ENCODE data around the gene ZNF407. TPM values are rescaled to one million over a fixed set of nuclear protein-coding genes. Genes with fewer than 3 reads are reported as not detected.

Gene ZNF407
- total and polyA plus RNA-seq, 9 donors, result 5.3 to 22.3 (median 18.7) TPM

DNA sequence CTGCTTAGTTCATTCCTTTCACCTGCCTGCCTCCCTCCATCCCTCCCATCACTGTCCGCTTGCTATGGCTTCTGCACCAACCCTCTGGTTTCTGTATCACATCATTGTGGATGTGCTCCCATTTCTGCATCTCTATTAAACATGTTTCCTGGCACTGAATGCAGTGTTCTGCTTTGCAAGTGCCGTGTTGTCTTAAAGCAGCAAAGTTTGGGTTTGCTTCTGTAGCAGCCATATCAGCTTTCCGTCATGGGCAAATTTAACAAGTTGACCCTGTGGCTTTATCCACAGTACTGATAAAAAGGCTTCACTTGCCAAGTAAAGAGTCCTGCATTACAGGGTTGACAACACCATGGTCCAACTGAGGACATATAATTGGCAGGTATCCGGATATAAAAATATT, 445.8 kb downstream of the ZNF407 start:
- Histone ChIP-seq H3K4me3 (no peak overlapping the region), H3K27ac (no peak overlapping the region), H3K4me1 (ENCODE audit: insufficient read depth) (no peaks in the 10 kb centered on the region), H3K27me3 (no peaks in the 10 kb centered on the region), H3K36me3 (no peaks in the 10 kb centered on the region), H3K9me3 (no peaks in the 10 kb centered on the region)
- intact Hi-C loops (cut with DNase I), result no loop called here
- TF ChIP-seq POLR2A (IDR thresholded peaks at IDR 0.05), result no peak
- no peak for TF ChIP-seq CTCF (IDR thresholded peaks at IDR 0.05)
- TF ChIP-seq EP300 (IDR thresholded peaks at IDR 0.05), result no peak
- no peak for DNase-seq
- 80 to 98% (median 96%) methylated on average over 4 of the region's 4 CpGs for WGBS, 3 donors

DNA sequence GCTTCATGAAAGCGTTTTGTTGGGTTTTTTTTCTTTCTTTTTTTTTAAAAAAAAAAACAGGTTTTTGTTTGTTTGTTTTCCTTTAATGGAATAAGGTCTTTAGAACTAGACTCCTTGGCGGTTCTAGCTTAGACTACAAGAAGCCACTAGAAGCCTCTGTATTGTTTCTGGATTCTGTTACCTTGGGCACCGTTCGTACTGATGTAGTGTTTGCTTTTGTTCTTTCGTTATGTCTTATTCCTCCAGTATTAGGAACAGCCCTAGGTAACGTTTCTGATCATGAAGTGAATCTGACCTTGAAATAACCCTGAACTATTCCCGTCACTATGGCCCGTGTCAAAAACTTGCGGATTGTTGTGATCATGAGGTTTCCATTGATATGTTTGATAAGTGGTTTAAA, 446.6 kb downstream of the ZNF407 start:
- TF ChIP-seq POLR2A (IDR thresholded peaks at IDR 0.05), result no peak
- TF ChIP-seq CTCF (IDR thresholded peaks at IDR 0.05), result no peak
- no peak for TF ChIP-seq EP300 (IDR thresholded peaks at IDR 0.05)
- Histone ChIP-seq H3K4me3 (no peak overlapping the region), H3K27me3 (no peaks in the 10 kb centered on the region), H3K27ac (no peak overlapping the region), H3K9me3 (no peaks in the 10 kb centered on the region), H3K36me3 (no peaks in the 10 kb centered on the region), H3K4me1 (ENCODE audit: insufficient read depth) (no peaks in the 10 kb centered on the region)
- 94 to 95% (median 94%) methylated on average over 9 of the region's 9 CpGs for WGBS, 3 donors
- intact Hi-C loops (cut with DNase I), result no loop called here
- no peak for DNase-seq

GRCh38 chr18:75044791-75045190, 447.1 kb downstream of the ZNF407 start:
- intact Hi-C loops (cut with DNase I), result no loop called here
- DNase-seq, result no peak
- Histone ChIP-seq H3K27me3 (no peaks in the 10 kb centered on the region), H3K4me3 (no peak overlapping the region), H3K27ac (no peak overlapping the region), H3K9me3 (no peaks in the 10 kb centered on the region), H3K36me3 (no peaks in the 10 kb centered on the region), H3K4me1 (ENCODE audit: insufficient read depth) (no peaks in the 10 kb centered on the region)
- 65 to 81% (median 70%) methylated on average over 5 of the region's 5 CpGs for WGBS, 3 donors
- TF ChIP-seq POLR2A (IDR thresholded peaks at IDR 0.05) (no peak), EP300 (IDR thresholded peaks at IDR 0.05) (no peak), CTCF (IDR thresholded peaks at IDR 0.05) (no peak)

DNA sequence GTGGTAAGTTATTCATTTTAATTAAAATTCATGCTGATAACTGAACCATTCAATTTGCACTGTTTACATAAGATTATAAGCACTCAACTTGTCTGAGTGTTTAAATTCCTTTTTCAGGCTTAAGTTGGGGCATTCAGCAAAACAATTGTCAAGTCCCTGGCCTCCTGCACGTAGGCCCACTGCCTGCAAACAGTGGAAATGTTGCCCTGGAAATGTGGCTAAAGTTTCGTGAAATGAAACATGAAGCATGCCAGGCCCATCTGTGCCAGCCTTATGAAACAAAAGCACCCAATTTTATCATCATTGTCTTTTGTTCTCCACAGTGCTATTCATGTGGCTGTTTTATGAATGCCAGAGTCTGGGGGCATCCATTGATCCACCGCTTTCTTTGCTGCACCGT, 447.6 kb downstream of the ZNF407 start:
- TF ChIP-seq POLR2A (IDR thresholded peaks at IDR 0.05), result no peak
- Histone ChIP-seq H3K9me3 (no peaks in the 10 kb centered on the region), H3K4me1 (ENCODE audit: insufficient read depth) (no peaks in the 10 kb centered on the region), H3K4me3 (no peak overlapping the region), H3K27ac (no peak overlapping the region), H3K36me3 (no peaks in the 10 kb centered on the region), H3K27me3 (no peaks in the 10 kb centered on the region)
- no peak for DNase-seq
- WGBS, 3 donors, result 65 to 84% (median 66%) methylated on average over 4 of the region's 4 CpGs
- intact Hi-C loops (cut with DNase I), result no loop called here

DNA sequence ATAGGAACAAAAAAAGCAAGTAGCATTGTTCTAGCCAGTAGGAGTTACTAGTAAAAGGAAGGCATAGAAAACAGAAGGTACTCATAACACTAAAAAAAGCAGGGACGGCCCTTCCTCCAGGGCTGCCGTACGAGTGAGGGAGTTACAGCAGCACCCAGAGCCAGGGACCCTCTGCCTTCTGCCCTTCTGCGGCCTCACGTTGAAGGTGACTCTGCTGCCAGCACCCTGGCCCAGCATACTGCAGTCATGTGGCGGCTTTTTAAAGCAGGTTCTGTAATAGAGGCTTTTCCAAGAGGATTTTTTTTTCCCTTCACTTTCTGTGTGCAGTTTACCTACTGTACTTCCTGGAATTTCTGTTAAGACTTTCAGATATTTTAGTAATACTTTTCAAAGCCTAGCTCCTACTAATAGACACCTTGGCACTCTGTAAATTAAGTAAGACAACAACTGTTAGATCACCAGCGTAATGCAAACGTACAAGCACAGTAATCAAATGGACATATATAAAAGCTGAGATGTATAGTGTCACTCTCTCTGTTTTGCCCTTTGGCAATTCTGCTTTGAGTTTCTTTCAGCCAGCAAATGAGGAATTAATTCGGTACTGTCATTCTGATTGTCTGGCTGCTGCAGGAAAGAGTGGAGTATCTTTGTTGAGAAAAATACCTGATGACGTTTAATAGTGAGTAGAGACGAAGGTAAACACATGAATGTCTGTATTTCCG, 449.7 kb downstream of the ZNF407 start:
- DNase-seq, result no peak
- intact Hi-C loops (cut with DNase I), result no loop called here
- no peaks in the 10 kb centered on the region for H3K9me3 ChIP-seq
- H3K27ac ChIP-seq, result no peak overlapping the region
- TF ChIP-seq CTCF (IDR thresholded peaks at IDR 0.05), result no peak
- TF ChIP-seq POLR2A (IDR thresholded peaks at IDR 0.05), result no peak
- no peaks in the 10 kb centered on the region for H3K4me1 ChIP-seq (ENCODE audit: insufficient read depth)
- H3K4me3 ChIP-seq, result no peak overlapping the region
- no peaks in the 10 kb centered on the region for H3K36me3 ChIP-seq
- WGBS, 3 donors, result 85 to 89% (median 88%) methylated on average over 12 of the region's 12 CpGs
- H3K27me3 ChIP-seq, result no peaks in the 10 kb centered on the region
